Vagina (tissue), 2 donors: ENCODE data around the gene PI4KA. TPM values are rescaled to one million over a fixed set of nuclear protein-coding genes. Genes with fewer than 3 reads are reported as not detected.

Experiments used
- DNase-seq, 2 donors: peaks; one replicate each; pipeline ENCODE4 v3.0.0-alpha.2; 2017; ENCODE audit errors: extremely low spot score in 2 of 2
- H3K27ac ChIP-seq: fragments of 200-600 bp; sonication (generic); one replicate; pipeline ENCODE4 v1.5.1; 2019
- H3K27me3 ChIP-seq: fragments of 200-600 bp; sonication (generic); one replicate; pipeline ENCODE4 v1.5.1; 2019
- H3K36me3 ChIP-seq, 2 donors: fragments of 200-600 bp; sonication (generic); one replicate each; pipeline ENCODE4 v1.5.1; 2017 to 2019
- H3K4me1 ChIP-seq: fragments of 200-600 bp; sonication (generic); one replicate; pipeline ENCODE4 v1.5.1; 2019
- H3K4me3 ChIP-seq, 2 donors: fragments of 200-600 bp; sonication (generic); 1 replicate in 1 of 2; 2 replicates in 1 of 2; pipeline ENCODE4 v1.5.1; 2016 to 2019
- H3K9me3 ChIP-seq: fragments of 200-600 bp; sonication (generic); one replicate; pipeline ENCODE4 v1.5.1; 2019
- CTCF ChIP-seq, 3 experiments: fragments of 450-650 bp in 2 of 3; fragments of 200-600 bp in 1 of 3; sonication (generic) in 1 of 3; IDR thresholded peaks; one replicate each; pipeline ENCODE4 v1.5.1; 2017 to 2019; ENCODE audit warnings: antibody characterized with exemption in 3 of 3, mild to moderate bottlenecking in 2 of 3, moderate library complexity in 2 of 3
- POLR2A ChIP-seq, 2 donors: fragments of 450-650 bp; IDR thresholded peaks; one replicate each; pipeline ENCODE4 v1.6.1; 2017; ENCODE audit warnings: antibody characterized with exemption in 2 of 2, mild to moderate bottlenecking in 2 of 2, moderate library complexity in 2 of 2
- POLR2AphosphoS5 ChIP-seq, 2 donors: sonication (generic); formaldehyde crosslinking; IDR thresholded peaks; one replicate each; pipeline ENCODE4 v1.9.0; 2017; ENCODE audit warnings: antibody characterized with exemption in 2 of 2, mild to moderate bottlenecking in 2 of 2, low read depth in 1 of 2; ENCODE audit not compliant: insufficient read depth in 1 of 2
- intact Hi-C: fragments of 100-400 bp; cut with DNase I; formaldehyde crosslinking; loops from one replicate; pipeline ENCODE4 v1.15.1; 2023
- total RNA-seq: library from RNA; depleted of rRNA; stranded (reverse); fragments of >200 nt; gene quantifications from one replicate; pipeline ENCODE4 v1.2.3, GENCODE V29; 2016

The PI4KA gene
- total RNA-seq, 1 donor from 2014 or later = 135 TPM

GRCh38 chr22:20727118-20728015, 131.2 kb downstream of the PI4KA start:
- intact Hi-C loops = no loop called here
- Histone ChIP-seq H3K27me3 (no peaks in the 10 kb centered on the region), H3K36me3 (peaks cover 3 to 48% of the 10 kb centered on the region in 2 donors), H3K4me3 (no peak overlapping the region), H3K9me3 (no peaks in the 10 kb centered on the region), H3K4me1 (no peaks in the 10 kb centered on the region), H3K27ac (no peak overlapping the region)
- TF ChIP-seq POLR2AphosphoS5 (IDR thresholded peaks at IDR 0.05; ENCODE audit: insufficient read depth in 1 of 2, low read depth in 1 of 2) (no peak), CTCF (IDR thresholded peaks at IDR 0.05) (no peak)
- DNase-seq = no peak

- H3K27me3 ChIP-seq = no peaks in the 10 kb centered on the region
- DNase-seq = no peak
- no peak overlapping the region for H3K4me3 ChIP-seq
- H3K9me3 ChIP-seq = no peaks in the 10 kb centered on the region
- no peaks in the 10 kb centered on the region for H3K4me1 ChIP-seq
- TF ChIP-seq POLR2A (IDR thresholded peaks at IDR 0.05) (no peak), POLR2AphosphoS5 (IDR thresholded peaks at IDR 0.05; ENCODE audit: insufficient read depth in 1 of 2, low read depth in 1 of 2) (no peak), CTCF (IDR thresholded peaks at IDR 0.05) (no peak)
- H3K36me3 ChIP-seq = peaks cover 0 to 44% of the 10 kb centered on the region in 2 donors
- intact Hi-C loops = no loop called here
- H3K27ac ChIP-seq = no peak overlapping the region
These were observed 132.5 kb downstream of the PI4KA start for GRCh38 chr22:20725987-20726558.

GRCh38 chr22:20724676-20725454, 133.7 kb downstream of the PI4KA start:
- intact Hi-C loops = no loop called here
- TF ChIP-seq POLR2AphosphoS5 (IDR thresholded peaks at IDR 0.05; ENCODE audit: insufficient read depth in 1 of 2, low read depth in 1 of 2) = no peak
- TF ChIP-seq CTCF (IDR thresholded peaks at IDR 0.05) = no peak
- TF ChIP-seq POLR2A (IDR thresholded peaks at IDR 0.05) = no peak
- H3K36me3 ChIP-seq = peaks cover 0 to 48% of the 10 kb centered on the region in 2 donors

GRCh38 chr22:20721409-20722218, 137.0 kb downstream of the PI4KA start:
- TF ChIP-seq POLR2AphosphoS5 (IDR thresholded peaks at IDR 0.05; ENCODE audit: insufficient read depth in 1 of 2, low read depth in 1 of 2) (no peak), CTCF (IDR thresholded peaks at IDR 0.05) (no peak), POLR2A (IDR thresholded peaks at IDR 0.05) (no peak)
- Histone ChIP-seq H3K9me3 (no peaks in the 10 kb centered on the region), H3K27me3 (no peaks in the 10 kb centered on the region), H3K36me3 (peaks cover 0 to 29% of the 10 kb centered on the region in 2 donors), H3K4me1 (no peaks in the 10 kb centered on the region), H3K27ac (no peak overlapping the region), H3K4me3 (no peak overlapping the region)
- intact Hi-C loops = no loop called here
- DNase-seq = no peak

More at GRCh38 chr22:20724676-20725454, 133.7 kb downstream of the PI4KA start:
- DNase-seq = no peak
- Histone ChIP-seq H3K27me3 (no peaks in the 10 kb centered on the region), H3K27ac (no peak overlapping the region), H3K9me3 (no peaks in the 10 kb centered on the region), H3K4me3 (no peak overlapping the region), H3K4me1 (no peaks in the 10 kb centered on the region)
